Mesothelial cell of epicardium (in vitro differentiated cells): ENCODE results near the gene ADAMTSL5. TPM values are rescaled to one million over a fixed set of nuclear protein-coding genes. Genes with fewer than 3 reads are reported as not detected.

Experiments used
- DNase-seq, 2 experiments: peaks; one replicate each; pipeline ENCODE4 v3.0.0; 2021; ENCODE audit warnings: low spot score in 2 of 2; ENCODE audit not compliant: unreplicated experiment in 2 of 2
- H3K27ac Mint-ChIP-seq: 2 replicates; pipeline ENCODE4 v1.8.0; 2021; ENCODE audit warnings: mixed read lengths
- H3K27me3 Mint-ChIP-seq: 2 replicates; pipeline ENCODE4 v1.8.0; 2021; ENCODE audit warnings: low read depth, mixed read lengths
- H3K36me3 Mint-ChIP-seq: 2 replicates; pipeline ENCODE4 v1.8.0; 2021; ENCODE audit warnings: mixed read lengths
- H3K4me1 Mint-ChIP-seq: 2 replicates; pipeline ENCODE4 v1.8.0; 2021; ENCODE audit warnings: mixed read lengths
- H3K4me3 Mint-ChIP-seq: 2 replicates; pipeline ENCODE4 v1.8.0; 2021; ENCODE audit warnings: mild to moderate bottlenecking, moderate library complexity, mixed read lengths
- H3K9me3 Mint-ChIP-seq: 2 replicates; pipeline ENCODE4 v1.8.0; 2021; ENCODE audit warnings: mixed read lengths
- CTCF ChIP-seq: fragments of 200-600 bp; sonication (generic); IDR thresholded peaks from one replicate; pipeline ENCODE4 v1.5.0; 2021; ENCODE audit warnings: antibody characterized with exemption; ENCODE audit not compliant: unreplicated experiment
- total RNA-seq: library from RNA; stranded (reverse); gene quantifications from 3 replicates; pipeline ENCODE4 v1.2.1, GENCODE V29; 2021

Gene ADAMTSL5
- total RNA-seq, 1 donor from 2014 or later: 4.6 TPM

GRCh38 chr19:1465191-1466016 lies 47.4 kb downstream of the ADAMTSL5 start:
- Mint-ChIP-seq H3K4me3 (no peak overlapping the region), H3K9me3 (no peaks in the 10 kb centered on the region), H3K27ac (no peak overlapping the region), H3K4me1 (peaks cover 4% of the 10 kb centered on the region), H3K27me3 (peaks cover 36% of the 10 kb centered on the region), H3K36me3 (no peaks in the 10 kb centered on the region)
- DNase-seq: peak in 1 of 2 experiments; percentile 69
- peak; percentile 63 for TF ChIP-seq CTCF

GRCh38 chr19:1461862-1462261 lies 51.0 kb downstream of the ADAMTSL5 start:
- no peaks in the 10 kb centered on the region for H3K4me1 Mint-ChIP-seq

DNA sequence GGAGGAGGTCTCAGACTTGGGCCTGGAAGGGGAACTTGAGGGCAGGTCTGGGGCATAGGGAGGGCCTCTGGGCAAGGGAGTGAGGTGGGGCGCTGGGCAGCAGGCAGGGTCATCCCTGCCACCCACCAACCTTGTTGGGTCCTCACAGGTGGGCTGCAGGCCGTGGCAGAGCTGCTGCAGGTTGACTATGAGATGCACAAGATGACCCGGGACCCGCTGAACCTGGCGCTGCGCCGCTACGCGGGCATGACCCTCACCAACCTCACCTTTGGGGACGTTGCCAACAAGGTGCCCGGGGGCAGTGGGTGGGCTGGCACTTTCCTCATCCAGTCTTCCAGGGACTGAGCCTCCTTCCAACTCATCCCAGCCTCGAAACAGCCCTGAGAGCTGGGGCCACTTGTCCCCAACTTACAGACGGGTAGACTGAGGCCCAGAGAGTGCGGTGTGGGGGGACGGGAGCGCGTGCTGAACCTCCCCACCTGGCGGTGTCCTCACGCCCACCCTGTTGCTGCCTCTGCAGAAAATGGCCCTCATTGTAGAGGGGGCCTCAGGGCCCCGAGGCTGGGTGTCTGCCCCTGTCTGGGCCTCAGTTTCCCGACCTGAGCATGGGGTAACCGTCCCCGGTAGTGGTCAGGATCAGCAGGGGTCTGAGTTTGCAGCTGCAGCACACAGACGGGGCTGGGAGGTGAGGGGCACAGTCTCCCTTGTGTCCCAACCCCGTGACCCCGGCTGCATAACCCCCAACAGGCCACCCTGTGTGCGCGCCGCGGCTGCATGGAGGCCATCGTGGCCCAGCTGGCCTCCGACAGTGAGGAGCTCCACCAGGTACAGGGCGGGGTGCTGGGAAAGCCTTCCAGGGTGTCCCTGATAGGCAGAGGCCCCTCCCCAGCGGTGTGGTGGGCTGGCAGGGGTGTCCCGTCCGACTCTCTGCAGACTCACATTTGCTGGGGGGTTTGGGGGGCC lies 52.5 kb downstream of the ADAMTSL5 start:
- H3K4me3 Mint-ChIP-seq: no peak overlapping the region
- H3K27ac Mint-ChIP-seq: no peak overlapping the region
- DNase-seq: no peak
- H3K36me3 Mint-ChIP-seq: no peaks in the 10 kb centered on the region
- H3K27me3 Mint-ChIP-seq: peaks cover 49% of the 10 kb centered on the region
- no peaks in the 10 kb centered on the region for H3K9me3 Mint-ChIP-seq
- no peaks in the 10 kb centered on the region for H3K4me1 Mint-ChIP-seq
- TF ChIP-seq CTCF: no peak

More at GRCh38 chr19:1461862-1462261, 51.0 kb downstream of the ADAMTSL5 start:
- TF ChIP-seq CTCF: no peak
- H3K4me3 Mint-ChIP-seq: no peak overlapping the region
- peaks cover 46% of the 10 kb centered on the region for H3K27me3 Mint-ChIP-seq
- H3K9me3 Mint-ChIP-seq: no peaks in the 10 kb centered on the region
- no peak overlapping the region for H3K27ac Mint-ChIP-seq
- DNase-seq: no peak
- no peaks in the 10 kb centered on the region for H3K36me3 Mint-ChIP-seq

GRCh38 chr19:1459479-1459878 lies 53.3 kb downstream of the ADAMTSL5 start:
- Mint-ChIP-seq H3K4me1 (no peaks in the 10 kb centered on the region), H3K27ac (no peak overlapping the region), H3K4me3 (no peak overlapping the region), H3K9me3 (no peaks in the 10 kb centered on the region), H3K27me3 (peaks cover 49% of the 10 kb centered on the region), H3K36me3 (no peaks in the 10 kb centered on the region)
- TF ChIP-seq CTCF: no peak
- no peak for DNase-seq

- Mint-ChIP-seq H3K9me3 (no peaks in the 10 kb centered on the region), H3K36me3 (no peaks in the 10 kb centered on the region), H3K4me3 (no peak overlapping the region), H3K4me1 (no peaks in the 10 kb centered on the region), H3K27me3 (peaks cover 54% of the 10 kb centered on the region), H3K27ac (no peak overlapping the region)
- no peak for TF ChIP-seq CTCF
- DNase-seq: no peak
These were observed 54.9 kb downstream of the ADAMTSL5 start for GRCh38 chr19:1457892-1458291.
